Smooth muscle cell (in vitro differentiated cells): ENCODE data around the gene JPT1. TPM values are rescaled to one million over a fixed set of nuclear protein-coding genes. Genes with fewer than 3 reads are reported as not detected.

Source experiments
- DNase-seq: peaks from one replicate; lab custom pipeline; 2025; ENCODE audit not compliant: unreplicated experiment; lab: John Stamatoyannopoulos, UW
- H2AFZ ChIP-seq: fragments of 200-600 bp; sonication (generic); 2 replicates; pipeline ENCODE4 v1.6.0; 2016; ENCODE audit warnings: antibody characterized with exemption, low read depth, mild to moderate bottlenecking
- H3F3A ChIP-seq: fragments of 200-600 bp; sonication (generic); 2 replicates; pipeline ENCODE4 v1.6.0; 2017; ENCODE audit warnings: antibody characterized with exemption, low read depth
- H3K27ac ChIP-seq: fragments of 200-600 bp; sonication (generic); 2 replicates; pipeline ENCODE4 v1.5.1; 2016; ENCODE audit warnings: low read depth, mild to moderate bottlenecking
- H3K27me3 ChIP-seq: fragments of 200-600 bp; sonication (generic); 2 replicates; pipeline ENCODE4 v1.6.1; 2016; ENCODE audit warnings: low read depth, mild to moderate bottlenecking
- H3K36me3 ChIP-seq: fragments of 200-600 bp; sonication (generic); 2 replicates; pipeline ENCODE4 v1.5.1; 2016; ENCODE audit warnings: low read depth
- H3K4me1 ChIP-seq: fragments of 200-600 bp; sonication (generic); 2 replicates; pipeline ENCODE4 v1.5.1; 2016; ENCODE audit warnings: low read depth
- H3K4me2 ChIP-seq: fragments of 200-600 bp; sonication (generic); 2 replicates; pipeline ENCODE4 v1.6.0; 2016; ENCODE audit warnings: mild to moderate bottlenecking
- H3K4me3 ChIP-seq: fragments of 200-600 bp; sonication (generic); 2 replicates; pipeline ENCODE4 v1.5.1; 2016; ENCODE audit warnings: mild to moderate bottlenecking
- H3K79me2 ChIP-seq: fragments of 200-600 bp; sonication (generic); 2 replicates; pipeline ENCODE4 v1.6.0; 2016; ENCODE audit warnings: low read depth, mild to moderate bottlenecking
- H3K9ac ChIP-seq: fragments of 200-600 bp; sonication (generic); 2 replicates; pipeline ENCODE4 v1.6.0; 2016; ENCODE audit warnings: low read depth
- H3K9me3 ChIP-seq: fragments of 200-600 bp; sonication (generic); replicated peaks from 2 replicates; pipeline ENCODE4 v1.5.1; 2016; ENCODE audit warnings: low read depth
- H4K20me1 ChIP-seq: fragments of 200-600 bp; sonication (generic); 2 replicates; pipeline ENCODE4 v1.6.0; 2016; ENCODE audit warnings: low read depth
- WGBS: methylation state at CpG from one replicate; pipeline ENCODE4 v1.1.7; 2016; ENCODE audit warnings: low lambda C conversion rate; 5-methylcytosine and 5-hydroxymethylcytosine counted together
- polyA plus RNA-seq: library from polyadenylated mRNA; unstranded; fragments of >200 nt; fragmentation: Nextera tagmentation; extraction: Ambion mirVana; gene quantifications from 2 replicates; pipeline ENCODE4 v1.2.1, GENCODE V29; 2016
- total RNA-seq: library from RNA; depleted of rRNA; stranded (reverse); fragments of >200 nt; gene quantifications from 2 replicates; pipeline ENCODE4 v1.2.3, GENCODE V29; 2014
- TF ChIP-seq, protein P1 (sequence below): fragments of 200-600 bp; sonication (generic); IDR thresholded peaks from 2 replicates; pipeline ENCODE4 v1.5.1; 2017; ENCODE audit warnings: borderline replicate concordance, mild to moderate bottlenecking, antibody characterized with exemption; ENCODE audit not compliant: insufficient read depth, poor library complexity, severe bottlenecking

Gene JPT1
- total and polyA plus RNA-seq, 2 experiments from 2014 or later = 103 to 240 TPM

DNA sequence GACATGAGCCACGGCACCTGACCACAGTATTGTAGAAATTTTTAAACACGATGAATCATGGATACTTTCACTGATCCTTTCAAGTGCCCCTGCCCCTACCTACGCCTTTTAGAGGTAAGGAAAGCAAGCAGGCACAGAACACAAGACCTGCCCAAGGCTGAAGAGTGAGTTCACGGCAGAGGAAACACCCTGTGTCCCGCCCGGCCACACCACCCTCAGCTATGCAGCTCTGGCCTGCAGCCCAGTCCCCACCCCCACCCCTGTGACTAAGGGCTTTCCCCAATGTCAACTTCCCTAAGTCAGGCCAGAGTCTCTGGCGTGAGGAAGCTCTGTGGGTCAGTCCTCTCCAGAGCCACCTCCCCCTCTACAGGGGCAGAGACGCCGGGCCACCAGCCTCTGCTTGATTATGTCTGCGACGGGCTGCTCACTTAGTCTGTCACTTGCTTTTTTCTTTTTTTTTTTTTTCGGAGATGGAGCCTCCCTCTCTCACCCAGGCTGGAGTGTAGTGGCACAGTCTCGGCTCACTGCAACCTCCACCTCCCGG lies 58.2 kb downstream of the JPT1 start:
- Histone ChIP-seq H4K20me1 (peaks cover 11% of the 10 kb centered on the region), H3F3A (peaks cover 12% of the 10 kb centered on the region), H3K9ac (no peak overlapping the region), H3K4me3 (no peak overlapping the region), H3K4me2 (peak overlapping the region; percentile 56), H2AFZ (no peak overlapping the region), H3K36me3 (no peaks in the 10 kb centered on the region), H3K79me2 (peaks cover 2% of the 10 kb centered on the region), H3K27me3 (no peaks in the 10 kb centered on the region), H3K9me3 (no peaks in the 10 kb centered on the region), H3K27ac (peak overlapping the region; percentile 63), H3K4me1 (peaks cover 10% of the 10 kb centered on the region)
- DNase-seq = no peak
- 30% methylated on average over 14 of the region's 14 CpGs for WGBS
- TF ChIP-seq, protein P1, sequence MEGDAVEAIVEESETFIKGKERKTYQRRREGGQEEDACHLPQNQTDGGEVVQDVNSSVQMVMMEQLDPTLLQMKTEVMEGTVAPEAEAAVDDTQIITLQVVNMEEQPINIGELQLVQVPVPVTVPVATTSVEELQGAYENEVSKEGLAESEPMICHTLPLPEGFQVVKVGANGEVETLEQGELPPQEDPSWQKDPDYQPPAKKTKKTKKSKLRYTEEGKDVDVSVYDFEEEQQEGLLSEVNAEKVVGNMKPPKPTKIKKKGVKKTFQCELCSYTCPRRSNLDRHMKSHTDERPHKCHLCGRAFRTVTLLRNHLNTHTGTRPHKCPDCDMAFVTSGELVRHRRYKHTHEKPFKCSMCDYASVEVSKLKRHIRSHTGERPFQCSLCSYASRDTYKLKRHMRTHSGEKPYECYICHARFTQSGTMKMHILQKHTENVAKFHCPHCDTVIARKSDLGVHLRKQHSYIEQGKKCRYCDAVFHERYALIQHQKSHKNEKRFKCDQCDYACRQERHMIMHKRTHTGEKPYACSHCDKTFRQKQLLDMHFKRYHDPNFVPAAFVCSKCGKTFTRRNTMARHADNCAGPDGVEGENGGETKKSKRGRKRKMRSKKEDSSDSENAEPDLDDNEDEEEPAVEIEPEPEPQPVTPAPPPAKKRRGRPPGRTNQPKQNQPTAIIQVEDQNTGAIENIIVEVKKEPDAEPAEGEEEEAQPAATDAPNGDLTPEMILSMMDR = no peak

DNA sequence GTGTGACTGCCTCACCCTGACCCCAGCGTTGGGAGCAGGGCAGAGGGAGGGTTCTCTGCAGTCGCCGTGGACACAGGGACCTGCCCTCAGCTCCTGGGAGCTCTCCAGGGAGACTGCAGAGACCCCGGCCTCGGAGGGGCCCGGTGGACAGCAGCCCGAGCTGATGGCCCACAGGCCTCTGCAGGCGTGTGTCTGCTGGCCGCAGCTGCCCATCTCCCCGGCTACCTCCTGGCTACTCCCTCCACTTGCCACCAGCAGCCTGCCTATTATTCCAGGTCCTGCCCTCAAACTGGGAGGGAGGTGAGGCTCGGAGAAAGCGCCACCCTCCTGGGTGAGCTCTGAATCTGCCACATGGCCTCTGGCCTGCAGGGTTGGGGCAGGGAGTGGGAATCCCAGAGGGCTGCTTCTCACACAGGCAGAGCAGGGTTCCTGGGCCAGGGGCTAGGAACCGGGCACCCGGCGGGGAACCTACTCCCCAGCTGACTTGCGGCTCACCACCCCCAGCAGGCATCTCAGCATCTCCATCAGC lies 59.4 kb downstream of the JPT1 start:
- H3K9ac ChIP-seq = no peak overlapping the region
- H3K79me2 ChIP-seq = peaks cover 12% of the 10 kb centered on the region
- no peaks in the 10 kb centered on the region for H3K27me3 ChIP-seq
- TF ChIP-seq, protein P1 = no peak
- H3K9me3 ChIP-seq = no peaks in the 10 kb centered on the region
- no peak overlapping the region for H3K4me2 ChIP-seq
- H3K27ac ChIP-seq = peak overlapping the region; percentile 63
- H4K20me1 ChIP-seq = peaks cover 11% of the 10 kb centered on the region
- H2AFZ ChIP-seq = no peak overlapping the region
- no peak for DNase-seq
- no peaks in the 10 kb centered on the region for H3K36me3 ChIP-seq
- 84% methylated on average over 15 of the region's 16 CpGs for WGBS
- peaks cover 14% of the 10 kb centered on the region for H3K4me1 ChIP-seq
- no peak overlapping the region for H3K4me3 ChIP-seq
- H3F3A ChIP-seq = peaks cover 15% of the 10 kb centered on the region

DNA sequence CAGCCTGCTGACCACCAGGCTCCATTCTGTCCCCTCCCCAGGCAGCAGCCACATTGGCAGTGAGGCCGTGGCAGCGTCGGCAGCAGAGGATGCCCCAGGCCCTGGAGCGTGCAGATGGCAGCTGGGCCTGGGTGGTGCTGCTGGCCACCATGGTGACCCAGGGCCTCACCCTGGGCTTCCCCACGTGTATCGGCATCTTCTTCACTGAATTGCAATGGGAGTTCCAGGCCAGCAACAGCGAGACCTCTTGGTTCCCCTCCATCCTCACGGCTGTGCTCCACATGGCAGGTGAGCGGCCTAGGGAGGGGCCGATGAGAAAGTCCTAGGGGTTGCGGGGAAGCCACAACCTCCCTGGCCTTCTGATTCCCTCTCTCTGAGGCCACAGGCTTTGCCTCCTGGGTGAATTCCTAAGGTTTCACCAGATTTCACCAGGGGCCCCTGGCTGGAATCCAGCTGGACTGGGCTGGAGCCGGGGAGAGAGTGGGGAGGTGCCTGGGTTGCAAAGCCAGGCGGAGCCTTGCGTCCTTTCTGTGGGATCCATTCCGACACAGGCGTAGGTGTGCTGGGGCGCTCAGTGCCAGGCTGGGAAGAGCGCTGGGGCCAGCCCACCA lies 60.7 kb downstream of the JPT1 start:
- no peak overlapping the region for H3K9ac ChIP-seq
- H2AFZ ChIP-seq = no peak overlapping the region
- TF ChIP-seq, protein P1 = no peak
- peak overlapping the region; percentile 45 for H3K4me2 ChIP-seq
- H3K27me3 ChIP-seq = no peaks in the 10 kb centered on the region
- H3K27ac ChIP-seq = peak overlapping the region; percentile 60
- peaks cover 15% of the 10 kb centered on the region for H3F3A ChIP-seq
- no peaks in the 10 kb centered on the region for H3K9me3 ChIP-seq
- H4K20me1 ChIP-seq = peaks cover 11% of the 10 kb centered on the region
- no peak overlapping the region for H3K4me3 ChIP-seq
- WGBS = 78% methylated on average over 18 of the region's 18 CpGs
- no peaks in the 10 kb centered on the region for H3K36me3 ChIP-seq
- peaks cover 19% of the 10 kb centered on the region for H3K4me1 ChIP-seq
- no peak for DNase-seq
- peaks cover 22% of the 10 kb centered on the region for H3K79me2 ChIP-seq
